HG03066 (cell line): ENCODE results near the gene MYO1E.
"Not testable (repeated sequence)": the region's sequence is repeated elsewhere in the genome, so short reads cannot be mapped to it uniquely, and the experiment has no call there.

Experiments used
- ATAC-seq: cut with Tn5 transposase; IDR thresholded peaks from one replicate; pipeline ENCODE4 v1.9.1; 2021; ENCODE audit warnings: low read depth; ENCODE audit not compliant: unreplicated experiment

The MYO1E gene

DNA sequence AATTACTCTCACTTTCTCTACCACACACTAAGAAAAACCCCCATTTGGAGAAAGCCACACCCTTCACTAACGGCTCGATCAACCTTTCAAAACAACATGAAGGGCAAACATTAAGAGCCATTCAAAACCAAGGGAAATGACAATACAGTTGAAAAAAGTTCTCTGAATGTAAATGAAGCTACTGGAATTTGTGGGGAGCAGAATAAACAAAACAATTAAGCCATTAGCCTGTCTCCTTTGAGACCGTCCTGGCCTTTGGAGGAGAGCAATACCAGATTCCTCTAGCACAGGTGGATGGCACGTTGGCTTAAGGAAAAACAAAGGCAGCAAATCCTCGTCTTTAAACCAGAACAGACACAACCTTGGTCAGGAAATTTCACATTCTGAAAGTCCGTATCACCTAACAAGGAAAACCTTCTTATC lies 18.7 kb downstream of the MYO1E start:
- ATAC-seq = no peak

DNA sequence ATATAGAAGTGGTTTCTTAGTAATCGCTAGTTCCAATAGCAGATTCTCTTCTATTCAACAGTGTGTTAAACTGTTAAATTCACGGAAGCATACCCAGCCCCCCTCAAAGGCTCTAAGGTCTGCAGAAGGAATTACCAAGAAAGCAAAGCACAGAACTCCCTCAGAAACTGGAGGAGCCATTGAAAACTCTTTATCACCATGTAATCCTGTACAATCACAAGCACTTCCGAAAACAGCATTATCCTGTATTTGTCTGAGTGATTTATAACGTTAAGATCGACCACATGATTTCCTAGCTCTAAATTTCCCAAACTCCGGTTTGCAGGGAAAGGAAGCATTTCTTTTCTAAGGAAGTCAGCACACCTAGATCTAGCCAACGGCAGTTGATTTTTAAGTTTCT lies 20.0 kb downstream of the MYO1E start:
- no peak for ATAC-seq

DNA sequence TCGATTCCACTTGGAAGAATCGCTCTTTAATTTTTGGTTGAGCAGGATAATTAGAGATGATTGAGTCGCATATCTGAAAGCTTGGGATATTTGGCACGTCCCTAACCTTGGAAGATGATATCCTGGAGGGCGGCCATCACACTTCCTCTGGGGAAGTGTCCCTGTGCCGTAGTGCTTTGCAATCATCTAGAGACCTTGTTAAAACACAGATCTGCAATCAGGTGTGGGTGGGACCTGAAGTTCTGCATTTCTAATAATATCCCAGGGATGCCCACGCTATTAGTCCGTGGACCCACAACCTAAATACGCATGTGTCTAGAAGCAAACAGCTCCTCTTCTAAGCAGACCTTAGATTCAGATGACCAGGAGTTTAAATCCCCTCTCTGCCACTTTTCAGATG lies 20.5 kb downstream of the MYO1E start:
- no peak for ATAC-seq

DNA sequence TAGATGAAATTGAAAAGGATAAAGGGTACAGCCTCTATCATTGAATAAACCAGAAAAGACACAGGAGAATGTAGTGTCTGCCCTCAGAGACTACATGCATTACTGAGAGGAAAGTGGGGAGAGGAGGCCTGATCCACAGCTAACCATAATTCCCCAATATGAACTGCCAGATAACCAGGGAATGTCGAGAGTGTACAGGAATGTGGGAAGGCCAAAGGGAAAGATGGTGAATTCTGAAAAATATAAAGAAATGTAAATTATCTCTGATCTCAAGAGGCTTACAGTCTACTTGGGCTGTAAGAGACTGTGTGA lies 22.3 kb downstream of the MYO1E start:
- ATAC-seq = no peak

DNA sequence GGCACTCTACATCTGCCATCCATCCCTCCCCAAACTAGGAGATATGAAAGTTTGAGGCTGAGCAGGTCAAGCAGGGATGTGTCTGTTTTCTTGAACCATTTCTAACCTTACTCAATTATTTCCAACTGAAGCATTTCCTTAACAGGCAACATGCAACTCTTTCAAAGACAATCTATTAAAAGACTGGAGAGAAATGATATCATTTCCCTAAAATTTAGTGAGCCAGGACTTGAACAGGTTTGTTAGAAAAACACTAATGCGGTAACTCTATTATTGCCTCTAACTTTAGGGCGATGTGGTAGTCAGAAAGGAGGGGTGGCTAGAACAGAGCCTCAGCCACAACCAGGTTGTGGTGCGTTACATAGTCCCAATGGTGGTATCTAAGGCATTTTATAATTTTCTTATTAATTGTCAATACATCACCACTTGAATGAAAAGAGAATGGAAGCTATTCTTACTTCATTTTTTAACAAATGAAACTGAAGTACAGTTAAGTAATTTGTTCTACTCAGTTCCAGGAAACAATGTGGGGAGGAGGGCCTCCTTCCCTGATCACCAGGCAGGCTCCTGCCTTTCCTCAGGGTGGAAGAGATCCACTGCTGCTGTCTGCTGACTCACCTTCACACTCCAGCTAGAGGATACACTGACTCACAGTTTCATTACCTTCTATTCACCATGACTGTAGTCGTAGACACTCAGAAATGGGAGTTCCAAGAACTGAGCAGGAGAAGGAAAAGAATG lies 22.8 kb downstream of the MYO1E start:
- no peak for ATAC-seq

DNA sequence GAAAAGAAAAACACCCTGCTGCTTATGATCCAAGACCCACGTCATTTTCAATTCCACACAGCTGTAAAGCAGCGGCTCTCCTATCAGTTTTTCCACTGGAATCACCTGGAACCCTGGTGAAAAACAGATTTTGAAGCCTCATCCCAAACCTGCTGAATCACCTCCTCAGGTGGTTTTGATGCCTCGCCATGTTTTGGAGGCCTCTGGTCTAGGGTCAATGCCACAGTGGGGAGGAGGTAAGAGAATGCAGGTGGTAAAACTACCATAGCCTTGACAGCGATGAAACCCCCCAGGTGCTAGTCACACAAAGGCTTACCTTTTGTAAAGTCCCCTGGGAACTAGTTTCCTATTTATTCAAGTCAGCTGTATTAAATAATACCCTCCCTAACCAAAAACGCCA lies 24.8 kb downstream of the MYO1E start:
- no peak for ATAC-seq

DNA sequence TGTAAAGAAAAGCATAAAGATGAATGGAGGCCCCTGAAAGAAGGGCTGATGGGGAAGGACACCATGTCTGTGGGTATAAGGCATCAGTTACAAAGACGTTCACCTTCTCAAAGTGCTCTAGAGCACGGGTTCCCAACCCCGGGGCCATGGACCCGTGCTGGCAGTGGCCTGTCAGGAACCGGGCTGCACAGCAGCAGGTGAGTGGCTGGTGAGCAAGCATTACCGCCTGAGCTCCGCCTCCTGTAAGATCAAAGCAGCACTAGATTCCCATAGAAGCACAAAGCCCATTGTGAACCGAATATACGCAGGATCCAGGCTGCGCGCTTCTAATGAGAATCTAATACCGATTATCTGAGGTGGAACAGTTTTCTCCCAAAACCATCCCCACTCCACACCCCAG lies 25.7 kb downstream of the MYO1E start:
- ATAC-seq = no peak

DNA sequence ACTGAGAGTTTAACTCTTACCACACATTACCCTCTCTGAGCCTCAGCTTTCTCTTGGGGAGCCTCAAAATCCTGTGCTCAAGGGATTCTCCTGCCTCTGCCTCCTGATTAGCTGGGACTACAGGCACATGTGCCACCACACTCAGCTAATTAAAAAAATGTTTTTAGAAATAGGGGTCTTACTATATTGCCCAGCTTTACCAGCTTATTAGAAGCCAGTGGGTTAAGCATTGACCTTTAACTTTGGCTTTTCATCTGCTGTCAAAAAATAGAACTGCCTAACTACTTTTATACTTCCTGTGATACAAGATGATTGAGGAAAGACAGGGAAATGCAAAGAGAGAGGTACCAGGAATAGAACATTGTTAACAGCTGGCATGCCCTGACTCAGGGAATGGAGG lies 27.3 kb downstream of the MYO1E start:
- ATAC-seq = no peak

DNA sequence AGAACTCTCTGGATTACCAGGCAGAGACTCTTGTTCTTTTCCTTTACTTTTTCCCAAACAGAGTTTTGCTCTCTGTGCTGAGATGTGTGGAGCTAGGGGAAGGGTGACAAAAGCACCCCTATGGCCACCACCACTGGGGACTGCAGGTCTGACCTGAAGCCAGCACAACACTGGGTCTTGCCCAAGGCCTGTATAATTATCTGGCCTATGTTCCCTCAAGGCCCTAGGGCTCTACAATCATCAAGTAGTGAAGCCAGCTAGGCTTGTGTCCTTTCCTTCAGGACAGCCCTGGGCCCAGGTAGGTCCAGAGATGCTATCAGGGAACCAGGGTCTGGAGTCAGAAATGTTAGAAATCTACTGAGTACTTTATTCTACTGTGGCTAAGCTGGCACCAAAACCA lies 28.4 kb downstream of the MYO1E start:
- no peak for ATAC-seq

DNA sequence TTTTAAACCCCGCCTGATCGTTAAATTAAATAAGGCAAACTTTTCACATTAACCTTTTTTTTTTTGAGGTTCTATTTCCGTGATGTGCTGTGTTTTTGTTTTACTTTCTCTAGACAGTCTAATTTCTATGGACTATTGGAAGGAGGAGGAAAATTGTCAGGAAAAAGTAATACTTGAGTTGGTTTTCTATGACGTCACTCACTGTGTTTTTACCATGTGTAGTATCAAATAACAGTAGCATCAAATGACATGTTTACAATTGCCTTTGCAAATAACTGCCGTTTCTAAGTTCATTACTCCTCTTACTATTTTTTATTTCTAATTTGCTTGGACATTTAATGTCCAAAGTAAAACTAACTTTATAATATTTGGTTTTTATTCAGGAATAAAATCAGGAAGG lies 32.3 kb downstream of the MYO1E start:
- ATAC-seq = no peak

DNA sequence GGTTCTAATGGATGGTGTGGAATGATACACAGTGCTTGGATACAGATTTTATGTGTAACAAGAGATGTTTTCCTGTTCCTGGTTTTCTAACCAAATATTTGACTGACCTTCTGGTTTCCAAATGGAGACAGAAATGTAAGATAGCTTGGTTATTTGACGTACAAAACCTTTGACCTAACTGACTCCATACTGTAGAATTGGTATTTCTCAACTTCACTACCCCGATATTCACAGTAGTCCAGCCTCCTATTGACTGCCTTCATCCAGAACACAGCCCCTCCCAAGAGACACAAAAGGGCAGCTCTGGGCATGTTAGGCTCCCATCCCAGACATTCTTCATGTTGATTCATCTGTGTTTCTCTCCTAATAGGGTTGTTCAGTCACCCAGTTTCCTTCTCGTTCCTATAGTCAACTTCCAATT lies 33.4 kb downstream of the MYO1E start:
- no peak for ATAC-seq

DNA sequence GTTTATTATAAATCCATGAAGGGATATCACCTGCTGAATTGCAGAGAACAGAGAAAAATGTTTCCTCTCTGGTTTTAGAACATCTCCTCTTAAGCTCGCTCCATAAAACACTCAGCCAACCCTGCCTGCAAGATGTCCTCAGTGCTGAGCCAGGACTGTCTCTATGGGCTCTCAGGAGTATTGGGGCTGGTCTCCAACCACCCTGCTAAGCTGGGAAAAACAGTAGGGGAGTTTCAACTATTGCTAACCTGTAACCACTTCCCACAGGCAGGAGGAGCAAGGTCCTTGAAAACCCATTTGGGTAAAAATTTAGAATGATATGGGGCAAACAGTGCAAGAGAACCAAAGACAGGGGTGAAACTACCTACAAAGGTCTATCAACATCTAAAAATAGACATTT lies 34.3 kb downstream of the MYO1E start:
- no peak for ATAC-seq

DNA sequence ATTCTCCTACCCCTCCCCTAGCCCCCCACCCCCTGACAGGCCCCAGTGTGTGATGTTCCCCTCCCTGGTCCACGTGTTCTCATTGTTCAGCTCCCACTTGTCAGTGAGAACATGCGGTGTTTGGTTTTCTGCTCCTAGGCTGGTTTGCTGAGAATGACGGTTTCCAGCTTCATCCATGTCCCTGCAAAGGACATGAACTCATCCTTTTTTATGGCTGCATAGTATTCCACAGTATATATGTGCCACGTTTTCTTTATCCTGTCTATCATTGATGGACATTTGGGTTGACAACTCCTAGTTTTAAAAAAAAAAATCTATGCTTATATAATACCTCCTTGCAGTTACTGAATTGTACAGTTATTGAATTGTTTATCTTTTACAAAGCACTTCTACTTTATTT lies 35.9 kb downstream of the MYO1E start:
- ATAC-seq = not testable (repeated sequence)

DNA sequence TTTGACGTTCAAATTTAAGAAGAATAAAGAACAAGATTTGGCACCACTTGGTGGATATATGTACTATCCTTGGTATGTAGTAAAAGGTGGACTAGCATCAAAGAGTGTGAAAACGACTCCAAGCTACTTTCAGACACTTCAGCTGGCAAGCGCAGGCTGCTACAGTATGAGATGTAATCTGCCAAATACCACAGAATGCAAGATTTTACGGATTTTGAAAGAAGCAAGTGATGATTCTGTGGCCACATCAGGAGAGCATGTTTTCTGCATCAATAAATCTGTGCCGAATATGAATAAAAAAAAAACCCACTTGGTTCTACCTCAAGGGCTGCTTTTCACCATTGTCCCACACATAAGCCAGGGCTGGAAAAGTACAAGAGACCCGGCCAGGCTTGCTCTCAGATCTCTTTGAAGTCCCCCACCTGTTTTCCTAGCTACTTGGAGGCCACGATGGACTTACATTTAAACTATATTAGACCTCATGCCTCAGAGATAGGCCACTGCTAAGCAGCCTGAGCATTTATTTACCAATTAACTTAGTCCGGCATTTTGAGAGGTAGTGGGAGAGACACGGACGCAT lies 37.4 kb downstream of the MYO1E start:
- no peak for ATAC-seq

DNA sequence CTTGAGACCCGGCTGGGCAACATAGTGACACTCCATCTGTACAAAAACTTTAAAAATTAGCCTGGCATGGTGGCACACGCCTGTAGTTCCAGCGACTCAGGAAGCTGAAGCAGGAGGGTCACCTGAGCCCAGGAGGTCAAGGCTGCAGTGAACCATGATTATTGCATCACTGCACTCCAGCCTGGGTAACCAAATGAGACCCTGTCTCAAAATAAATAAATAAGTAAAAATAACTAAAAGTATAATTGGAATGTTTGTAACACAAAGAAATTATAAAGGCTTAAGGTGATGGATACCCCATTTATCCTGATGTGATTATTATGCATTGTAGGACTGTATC lies 38.6 kb downstream of the MYO1E start:
- ATAC-seq = no peak

DNA sequence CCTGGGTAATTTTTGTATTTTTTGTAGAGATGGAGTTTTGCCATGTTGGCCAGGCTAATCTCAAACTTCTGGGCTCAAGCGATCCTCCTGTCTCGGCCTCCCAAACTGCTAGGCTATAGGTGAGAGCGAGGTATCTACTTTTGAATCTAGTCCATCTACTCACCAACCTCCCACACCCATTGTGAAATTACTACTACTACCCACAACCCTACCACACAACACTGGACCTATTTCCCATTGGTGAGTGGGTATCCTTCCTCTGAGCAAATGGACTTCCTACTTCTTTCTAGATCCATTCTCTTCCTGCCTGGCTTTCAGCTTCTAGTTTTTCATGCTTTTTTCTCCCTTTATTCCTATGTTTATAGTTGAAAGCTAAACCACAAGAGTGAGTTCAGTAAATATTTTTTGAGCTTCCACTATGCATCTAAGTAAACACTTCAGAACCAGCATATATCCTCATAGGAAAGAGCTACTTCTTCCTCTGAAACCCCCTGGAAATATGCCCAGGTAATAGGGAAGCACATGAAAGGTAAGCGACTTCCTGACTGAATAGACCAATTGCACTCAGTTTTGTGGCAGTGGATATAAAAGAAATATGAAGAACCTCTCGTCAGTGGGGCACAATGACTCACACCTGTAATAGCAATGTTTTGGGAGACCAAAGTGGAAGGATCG lies 39.1 kb downstream of the MYO1E start:
- ATAC-seq = no peak

DNA sequence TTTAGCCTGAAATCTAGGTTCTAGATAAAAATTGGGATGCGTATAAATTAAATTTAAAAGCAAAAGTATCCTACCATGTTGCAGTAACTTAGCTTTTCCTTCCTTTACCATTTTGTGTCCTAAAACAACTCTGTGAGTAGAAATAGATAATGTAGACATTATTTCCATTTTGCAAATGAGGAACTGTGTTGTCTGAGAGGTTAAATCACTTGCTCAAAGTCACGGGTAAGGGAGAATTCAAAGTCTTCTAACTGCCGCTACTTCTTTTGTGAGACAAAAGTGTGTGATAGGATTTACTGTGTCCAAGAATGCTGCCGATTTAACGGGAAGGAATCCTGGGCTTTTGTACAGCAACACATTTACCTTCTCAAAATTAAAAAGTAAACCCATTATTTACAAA lies 40.7 kb downstream of the MYO1E start:
- ATAC-seq = no peak

DNA sequence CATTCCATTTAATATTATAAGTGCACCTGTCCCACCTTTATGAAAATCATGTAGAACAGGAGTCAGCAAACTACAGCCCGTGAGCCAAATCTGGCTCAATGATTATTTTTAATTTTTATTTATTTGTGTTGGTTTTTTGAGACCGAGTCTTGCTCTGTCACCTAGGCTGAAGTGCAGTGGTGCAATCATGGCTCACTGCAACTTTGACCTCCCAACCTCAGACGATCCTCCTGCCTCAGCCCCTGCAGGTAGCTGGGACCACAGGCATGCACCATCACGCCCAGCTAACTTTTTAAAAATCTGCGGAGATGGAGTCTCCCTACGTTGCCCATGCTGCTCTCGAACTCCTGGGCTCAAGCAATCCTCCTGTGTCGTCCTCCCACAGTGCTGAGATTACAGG lies 42.0 kb downstream of the MYO1E start:
- ATAC-seq = no peak

DNA sequence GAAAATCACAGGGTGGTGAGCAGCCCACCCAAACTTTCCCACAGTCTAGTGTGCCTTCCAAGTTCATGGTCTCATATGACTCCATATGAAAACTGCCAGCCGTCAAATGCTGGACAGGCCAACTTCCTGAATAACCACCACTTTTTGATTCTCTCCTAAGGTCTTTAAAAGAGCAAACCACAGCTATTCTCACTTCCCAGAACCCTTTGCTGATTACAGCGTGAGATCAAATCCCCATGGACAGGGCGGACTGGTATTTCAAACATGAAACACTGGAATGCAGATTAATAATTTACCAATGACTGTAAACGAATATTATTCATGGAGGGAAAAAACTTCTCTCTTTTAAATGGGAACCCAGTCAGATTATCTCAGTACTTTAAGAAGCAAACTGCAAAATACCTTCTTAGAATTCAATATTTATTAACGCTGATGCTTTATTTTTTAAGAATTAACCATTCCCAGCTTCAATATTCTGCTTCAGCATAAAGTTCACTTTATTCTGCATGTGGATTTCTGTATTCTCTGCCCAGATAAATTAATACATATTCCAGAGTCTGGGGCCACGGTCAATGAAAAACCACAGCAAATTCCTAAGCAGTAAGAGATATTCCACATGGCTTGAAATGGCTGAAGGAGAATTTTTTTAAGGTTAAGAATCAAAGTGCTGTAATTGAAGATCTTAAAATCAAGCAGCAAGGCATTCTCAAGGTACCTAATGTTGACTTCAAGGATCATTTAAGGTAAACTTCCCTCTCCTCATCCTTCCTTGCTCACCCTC lies 42.9 kb downstream of the MYO1E start:
- no peak for ATAC-seq

DNA sequence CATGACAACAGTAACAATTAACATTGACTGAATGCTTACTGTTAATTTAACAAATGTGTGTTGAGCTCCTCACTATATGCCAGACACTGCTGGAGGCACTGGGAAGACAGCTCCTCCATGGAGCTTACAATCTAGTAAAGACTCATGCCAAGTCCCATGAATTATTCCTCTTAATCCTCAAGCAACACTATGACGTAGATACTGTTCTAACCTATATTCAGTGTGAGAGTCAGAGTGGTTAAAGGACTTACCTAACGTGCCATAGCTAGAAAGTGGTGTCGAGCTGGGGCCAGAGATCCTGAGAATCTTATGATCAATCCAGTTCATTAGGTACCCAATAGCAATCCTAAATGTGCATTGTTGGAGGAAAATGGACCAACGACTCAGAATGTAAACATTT lies 43.6 kb downstream of the MYO1E start:
- no peak for ATAC-seq

DNA sequence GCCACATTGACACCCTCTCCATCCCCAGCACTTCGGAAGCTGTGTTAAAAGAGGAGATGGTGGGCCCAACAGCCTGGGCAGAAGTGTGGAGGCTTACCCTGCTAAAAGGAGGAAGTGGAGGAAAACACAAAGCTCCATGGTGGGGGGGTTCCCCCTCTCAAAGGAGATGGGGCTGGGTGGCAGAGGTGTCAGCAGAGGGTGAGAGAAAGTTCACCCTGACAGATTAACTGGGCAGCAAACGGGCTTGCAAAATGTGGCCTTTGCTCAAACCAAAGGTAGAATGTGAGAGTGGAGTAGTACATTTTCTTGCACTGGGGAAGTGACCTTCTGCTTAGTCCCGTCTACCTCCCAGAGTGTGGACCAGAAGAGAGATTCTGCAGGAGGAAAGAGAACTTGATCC lies 44.7 kb downstream of the MYO1E start:
- peak; percentile 57 for ATAC-seq

DNA sequence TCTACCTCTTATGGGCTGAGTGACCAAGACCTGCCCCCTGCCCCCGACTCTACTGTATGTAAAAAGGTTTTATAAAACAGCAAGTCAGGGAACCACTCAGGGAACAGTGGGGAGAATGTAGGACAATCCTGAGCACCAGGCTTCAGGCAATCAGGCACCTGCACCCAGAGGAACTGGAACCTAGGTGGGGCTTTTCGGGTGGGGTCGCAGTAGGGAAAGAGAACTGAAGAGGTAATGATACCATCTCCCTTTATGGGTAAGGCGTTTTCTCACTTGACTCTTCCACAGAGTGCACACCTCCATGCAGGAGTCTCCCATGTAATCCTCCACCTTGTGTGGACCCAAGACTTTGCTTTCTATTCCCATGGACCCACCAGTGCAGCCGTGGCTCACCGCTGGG lies 45.8 kb downstream of the MYO1E start:
- ATAC-seq = no peak
